HepG2 (cell line): ENCODE measurements around the gene B4GALT7. TPM values are rescaled to one million over a fixed set of nuclear protein-coding genes. Genes with fewer than 3 reads are reported as not detected.

Source experiments
- ARID3A ChIP-seq: IDR thresholded peaks from 2 replicates; pipeline ENCODE4 v1.6.1; 2012; ENCODE audit warnings: low read depth, low read length, improper control_type of control experiment
- BCLAF1 ChIP-seq: fragments of 450-650 bp; IDR thresholded peaks from 2 replicates; pipeline ENCODE4 v1.6.1; 2017; ENCODE audit warnings: mild to moderate bottlenecking
- BRCA1 ChIP-seq: sonication (generic); formaldehyde crosslinking; IDR thresholded peaks from 2 replicates; pipeline ENCODE4 v1.4.0; 2020; ENCODE audit warnings: missing genetic modification reagents
- ETV5 ChIP-seq: IDR thresholded peaks from 2 replicates; pipeline ENCODE4 v1.6.1; 2018; ENCODE audit warnings: missing biosample characterization, missing genetic modification reagents, inconsistent platforms, borderline replicate concordance
- GPBP1L1 ChIP-seq: sonication (generic); formaldehyde crosslinking; IDR thresholded peaks from 2 replicates; pipeline ENCODE4 v1.5.0; 2020; ENCODE audit warnings: mild to moderate bottlenecking, missing genetic modification reagents
- IRF9 ChIP-seq: sonication (generic); formaldehyde crosslinking; IDR thresholded peaks from 2 replicates; pipeline ENCODE4 v1.8.0; 2022; ENCODE audit warnings: missing genetic modification reagents, mild to moderate bottlenecking, borderline replicate concordance
- KDM6A ChIP-seq: IDR thresholded peaks from 2 replicates; pipeline ENCODE4 v1.6.1; 2016; ENCODE audit warnings: low read depth
- MIER2 ChIP-seq: IDR thresholded peaks from 2 replicates; pipeline ENCODE4 v1.6.1; 2016; ENCODE audit warnings: missing biosample characterization, missing genetic modification reagents
- NFIB ChIP-seq: sonication (generic); formaldehyde crosslinking; IDR thresholded peaks from 2 replicates; pipeline ENCODE4 v1.9.0; 2021; ENCODE audit warnings: missing genetic modification reagents, mild to moderate bottlenecking, borderline replicate concordance
- RORA ChIP-seq: sonication (generic); formaldehyde crosslinking; IDR thresholded peaks from 2 replicates; pipeline ENCODE4 v1.5.0; 2020; ENCODE audit warnings: mild to moderate bottlenecking, missing genetic modification reagents, moderate library complexity
- ZBTB39 ChIP-seq: sonication (generic); formaldehyde crosslinking; IDR thresholded peaks from 2 replicates; pipeline ENCODE4 v1.5.0; 2020; ENCODE audit warnings: missing genetic modification reagents
- ZBTB42 ChIP-seq: sonication (generic); formaldehyde crosslinking; IDR thresholded peaks from 2 replicates; pipeline ENCODE4 v1.5.0; 2020; ENCODE audit warnings: mild to moderate bottlenecking, missing genetic modification reagents
- ZNF160 ChIP-seq: sonication (generic); formaldehyde crosslinking; IDR thresholded peaks from 2 replicates; pipeline ENCODE4 v1.8.0; 2022; ENCODE audit warnings: mild to moderate bottlenecking, inconsistent platforms, missing genetic modification reagents
- ZNF230 ChIP-seq: sonication (generic); formaldehyde crosslinking; IDR thresholded peaks from 2 replicates; pipeline ENCODE4 v1.4.0; 2020; ENCODE audit warnings: mild to moderate bottlenecking, missing genetic modification reagents
- ZNF256 ChIP-seq: sonication (generic); formaldehyde crosslinking; conservative IDR thresholded peaks from 2 replicates; pipeline ENCODE4 v1.4.0; 2020; ENCODE audit warnings: missing genetic modification reagents
- ZNF333 ChIP-seq: sonication (generic); formaldehyde crosslinking; IDR thresholded peaks from 2 replicates; pipeline ENCODE4 v1.4.0; 2020; ENCODE audit warnings: mild to moderate bottlenecking, missing genetic modification reagents, borderline replicate concordance
- ZNF543 ChIP-seq: sonication (generic); formaldehyde crosslinking; IDR thresholded peaks from 2 replicates; pipeline ENCODE4 v1.4.0; 2020; ENCODE audit warnings: mild to moderate bottlenecking, missing genetic modification reagents
- ZNF639 ChIP-seq: conservative IDR thresholded peaks from 2 replicates; pipeline ENCODE4 v1.6.1; 2018; ENCODE audit warnings: missing genetic modification reagents
- ZNF775 ChIP-seq: sonication (generic); formaldehyde crosslinking; IDR thresholded peaks from 2 replicates; pipeline ENCODE4 v1.4.0; 2020; ENCODE audit warnings: missing genetic modification reagents, mild to moderate bottlenecking, moderate library complexity, borderline replicate concordance
- polyA plus RNA-seq, 8 experiments: library from polyadenylated mRNA; depleted of rRNA in 3 of 8; stranded (reverse) in 7 of 8; unstranded in 1 of 8; fragments of >200 nt; fragmentation: Illumina TruSeq in 4 of 8; extraction: Trizol in 4 of 8; gene quantifications; 2 replicates each; pipeline versions ENCODE4 v1.2.1 to v1.2.3, GENCODE V29; 2011 to 2016; ENCODE audit warnings: low read depth in 4 of 8, missing spikeins in 1 of 8, mixed read lengths in 1 of 8; ENCODE audit not compliant: insufficient read depth in 1 of 8
- total RNA-seq, 5 experiments: library from RNA; depleted of rRNA; stranded (reverse); fragments of >200 nt; fragmentation: Illumina TruSeq; extraction: Trizol; gene quantifications; 2 replicates each; pipeline ENCODE4 v1.2.3, GENCODE V29; 2016; ENCODE audit warnings: low read depth in 1 of 5

The B4GALT7 gene
- total and polyA plus RNA-seq, 2 of the 13 experiments (the other 11 are each of a cell fraction or from before 2014, with no cell fraction given) = 16.4 to 20.5 TPM

GRCh38 chr5:177599731-177600507 is at the start of gene B4GALT7 (continued):
- TF ChIP-seq ARID3A (no peak), BCLAF1 (no peak), MIER2 (CRISPR knock-in tag) (no peak), ZNF775 (CRISPR knock-in tag) (0 out of 2 replicates have a peak, but pooled peaks have one; percentile 35), GPBP1L1 (no peak), ETV5 (0 out of 2 replicates have a peak, but pooled peaks have one; percentile 37), BRCA1 (no peak), ZNF639 (CRISPR knock-in tag) (peak; percentile 93), ZNF230 (no peak), ZNF333 (no peak), ZBTB42 (no peak), RORA (CRISPR knock-in tag) (no peak), KDM6A (CRISPR knock-in tag) (no peak), ZBTB39 (no peak), NFIB (no peak), IRF9 (CRISPR knock-in tag) (0 out of 2 replicates have a peak, but pooled peaks have one; percentile 41), ZNF256 (CRISPR knock-in tag) (no peak), ZNF160 (CRISPR knock-in tag) (no peak), ZNF543 (CRISPR knock-in tag) (no peak)
